Vagina (tissue), 2 donors: ENCODE measurements around the gene SCAMP4. TPM values are rescaled to one million over a fixed set of nuclear protein-coding genes. Genes with fewer than 3 reads are reported as not detected.

Source experiments
- DNase-seq, 2 donors: peaks; one replicate each; pipeline ENCODE4 v3.0.0-alpha.2; 2017; ENCODE audit errors: extremely low spot score in 2 of 2
- H3K27ac ChIP-seq: fragments of 200-600 bp; sonication (generic); one replicate; pipeline ENCODE4 v1.5.1; 2019
- H3K27me3 ChIP-seq: fragments of 200-600 bp; sonication (generic); one replicate; pipeline ENCODE4 v1.5.1; 2019
- H3K36me3 ChIP-seq, 2 donors: fragments of 200-600 bp; sonication (generic); one replicate each; pipeline ENCODE4 v1.5.1; 2017 to 2019
- H3K4me1 ChIP-seq: fragments of 200-600 bp; sonication (generic); one replicate; pipeline ENCODE4 v1.5.1; 2019
- H3K4me3 ChIP-seq, 2 donors: fragments of 200-600 bp; sonication (generic); 1 replicate in 1 of 2; 2 replicates in 1 of 2; pipeline ENCODE4 v1.5.1; 2016 to 2019
- H3K9me3 ChIP-seq: fragments of 200-600 bp; sonication (generic); one replicate; pipeline ENCODE4 v1.5.1; 2019
- POLR2A ChIP-seq, 2 donors: fragments of 450-650 bp; IDR thresholded peaks; one replicate each; pipeline ENCODE4 v1.6.1; 2017; ENCODE audit warnings: antibody characterized with exemption in 2 of 2, mild to moderate bottlenecking in 2 of 2, moderate library complexity in 2 of 2
- POLR2AphosphoS5 ChIP-seq, 2 donors: sonication (generic); formaldehyde crosslinking; IDR thresholded peaks; one replicate each; pipeline ENCODE4 v1.9.0; 2017; ENCODE audit warnings: antibody characterized with exemption in 2 of 2, mild to moderate bottlenecking in 2 of 2, low read depth in 1 of 2; ENCODE audit not compliant: insufficient read depth in 1 of 2
- intact Hi-C: fragments of 100-400 bp; cut with DNase I; formaldehyde crosslinking; loops from one replicate; pipeline ENCODE4 v1.15.1; 2023
- total RNA-seq: library from RNA; depleted of rRNA; stranded (reverse); fragments of >200 nt; gene quantifications from one replicate; pipeline ENCODE4 v1.2.3, GENCODE V29; 2016
- TF ChIP-seq, protein P1 (sequence below), 3 experiments: fragments of 450-650 bp in 2 of 3; fragments of 200-600 bp in 1 of 3; sonication (generic) in 1 of 3; IDR thresholded peaks; one replicate each; pipeline ENCODE4 v1.5.1; 2017 to 2019; ENCODE audit warnings: antibody characterized with exemption in 3 of 3, mild to moderate bottlenecking in 2 of 3, moderate library complexity in 2 of 3

Gene SCAMP4
- total RNA-seq, 1 donor from 2014 or later, result 51.3 TPM

DNA sequence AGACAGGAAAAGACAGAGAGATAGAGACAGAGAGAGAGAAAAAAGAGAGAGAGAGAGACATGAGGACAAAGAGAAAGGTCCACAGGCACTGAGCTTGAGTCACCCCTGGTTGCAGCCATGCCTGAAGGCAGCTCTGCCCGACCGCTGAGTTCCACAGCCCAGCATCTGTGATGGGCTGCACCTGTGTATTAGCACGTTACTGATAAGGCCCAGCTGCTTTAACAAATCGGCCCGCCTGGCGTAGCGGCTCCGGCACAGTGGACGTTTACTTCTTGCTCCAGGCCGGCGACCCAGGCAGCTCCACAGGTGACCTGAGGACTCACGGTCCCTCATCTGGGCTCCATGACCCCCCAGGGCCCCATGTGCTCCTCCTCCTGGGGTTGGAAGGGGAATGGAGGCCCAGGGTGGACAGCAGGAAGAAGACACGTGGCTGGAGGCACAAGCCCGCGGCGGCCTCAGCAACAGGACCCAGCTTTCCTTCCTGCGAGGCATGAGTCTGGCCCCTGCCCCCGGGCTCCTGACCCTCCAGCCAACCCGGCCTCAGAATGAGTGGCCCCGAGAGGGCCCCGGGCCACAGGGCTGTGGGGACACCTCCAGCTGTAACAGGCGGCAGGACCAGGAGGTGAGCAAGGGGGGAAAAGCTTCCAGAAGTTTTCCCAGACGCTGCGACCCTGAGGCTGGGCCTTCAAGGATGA, 31.9 kb downstream of the SCAMP4 start:
- no peak for DNase-seq
- TF ChIP-seq POLR2AphosphoS5 (IDR thresholded peaks at IDR 0.05; ENCODE audit: insufficient read depth in 1 of 2, low read depth in 1 of 2) (no peak), POLR2A (IDR thresholded peaks at IDR 0.05) (no peak)
- TF ChIP-seq, protein P1, sequence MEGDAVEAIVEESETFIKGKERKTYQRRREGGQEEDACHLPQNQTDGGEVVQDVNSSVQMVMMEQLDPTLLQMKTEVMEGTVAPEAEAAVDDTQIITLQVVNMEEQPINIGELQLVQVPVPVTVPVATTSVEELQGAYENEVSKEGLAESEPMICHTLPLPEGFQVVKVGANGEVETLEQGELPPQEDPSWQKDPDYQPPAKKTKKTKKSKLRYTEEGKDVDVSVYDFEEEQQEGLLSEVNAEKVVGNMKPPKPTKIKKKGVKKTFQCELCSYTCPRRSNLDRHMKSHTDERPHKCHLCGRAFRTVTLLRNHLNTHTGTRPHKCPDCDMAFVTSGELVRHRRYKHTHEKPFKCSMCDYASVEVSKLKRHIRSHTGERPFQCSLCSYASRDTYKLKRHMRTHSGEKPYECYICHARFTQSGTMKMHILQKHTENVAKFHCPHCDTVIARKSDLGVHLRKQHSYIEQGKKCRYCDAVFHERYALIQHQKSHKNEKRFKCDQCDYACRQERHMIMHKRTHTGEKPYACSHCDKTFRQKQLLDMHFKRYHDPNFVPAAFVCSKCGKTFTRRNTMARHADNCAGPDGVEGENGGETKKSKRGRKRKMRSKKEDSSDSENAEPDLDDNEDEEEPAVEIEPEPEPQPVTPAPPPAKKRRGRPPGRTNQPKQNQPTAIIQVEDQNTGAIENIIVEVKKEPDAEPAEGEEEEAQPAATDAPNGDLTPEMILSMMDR (IDR thresholded peaks at IDR 0.05), result no peak
- Histone ChIP-seq H3K27ac (peak overlapping the region; percentile 20), H3K27me3 (no peaks in the 10 kb centered on the region), H3K36me3 (no peaks in the 10 kb centered on the region), H3K4me1 (peaks cover 17% of the 10 kb centered on the region), H3K4me3 (no peak overlapping the region), H3K9me3 (no peaks in the 10 kb centered on the region)
- intact Hi-C loops, result no loop called here

DNA sequence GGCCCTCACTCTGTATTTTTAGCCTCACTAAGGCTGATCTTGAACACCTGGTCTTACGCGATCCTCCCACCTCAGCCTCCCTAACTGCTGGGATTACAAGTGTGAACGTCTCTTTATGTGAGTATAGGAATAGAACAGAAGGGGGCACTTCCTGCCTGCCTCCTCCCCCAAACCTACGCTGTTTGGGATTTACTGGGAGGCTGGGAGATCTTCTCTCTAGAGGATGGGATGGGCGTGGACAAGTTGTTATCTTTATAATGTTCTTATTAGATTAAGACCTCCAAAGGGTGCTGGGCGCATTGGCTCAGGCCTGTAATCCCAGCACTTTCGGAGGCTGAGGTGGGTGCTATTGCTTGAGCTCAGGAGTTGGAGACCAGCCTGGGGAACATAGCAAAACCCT, 32.9 kb downstream of the SCAMP4 start:
- no peaks in the 10 kb centered on the region for H3K27me3 ChIP-seq
- no peaks in the 10 kb centered on the region for H3K36me3 ChIP-seq
- H3K9me3 ChIP-seq, result no peaks in the 10 kb centered on the region
- TF ChIP-seq, protein P1 (IDR thresholded peaks at IDR 0.05), result no peak
- TF ChIP-seq POLR2A (IDR thresholded peaks at IDR 0.05), result no peak
- TF ChIP-seq POLR2AphosphoS5 (IDR thresholded peaks at IDR 0.05; ENCODE audit: insufficient read depth in 1 of 2, low read depth in 1 of 2), result no peak
- intact Hi-C loops, result no loop called here
- DNase-seq, result no peak
- no peak overlapping the region for H3K4me3 ChIP-seq
- no peak overlapping the region for H3K27ac ChIP-seq
- peaks cover 27% of the 10 kb centered on the region for H3K4me1 ChIP-seq

DNA sequence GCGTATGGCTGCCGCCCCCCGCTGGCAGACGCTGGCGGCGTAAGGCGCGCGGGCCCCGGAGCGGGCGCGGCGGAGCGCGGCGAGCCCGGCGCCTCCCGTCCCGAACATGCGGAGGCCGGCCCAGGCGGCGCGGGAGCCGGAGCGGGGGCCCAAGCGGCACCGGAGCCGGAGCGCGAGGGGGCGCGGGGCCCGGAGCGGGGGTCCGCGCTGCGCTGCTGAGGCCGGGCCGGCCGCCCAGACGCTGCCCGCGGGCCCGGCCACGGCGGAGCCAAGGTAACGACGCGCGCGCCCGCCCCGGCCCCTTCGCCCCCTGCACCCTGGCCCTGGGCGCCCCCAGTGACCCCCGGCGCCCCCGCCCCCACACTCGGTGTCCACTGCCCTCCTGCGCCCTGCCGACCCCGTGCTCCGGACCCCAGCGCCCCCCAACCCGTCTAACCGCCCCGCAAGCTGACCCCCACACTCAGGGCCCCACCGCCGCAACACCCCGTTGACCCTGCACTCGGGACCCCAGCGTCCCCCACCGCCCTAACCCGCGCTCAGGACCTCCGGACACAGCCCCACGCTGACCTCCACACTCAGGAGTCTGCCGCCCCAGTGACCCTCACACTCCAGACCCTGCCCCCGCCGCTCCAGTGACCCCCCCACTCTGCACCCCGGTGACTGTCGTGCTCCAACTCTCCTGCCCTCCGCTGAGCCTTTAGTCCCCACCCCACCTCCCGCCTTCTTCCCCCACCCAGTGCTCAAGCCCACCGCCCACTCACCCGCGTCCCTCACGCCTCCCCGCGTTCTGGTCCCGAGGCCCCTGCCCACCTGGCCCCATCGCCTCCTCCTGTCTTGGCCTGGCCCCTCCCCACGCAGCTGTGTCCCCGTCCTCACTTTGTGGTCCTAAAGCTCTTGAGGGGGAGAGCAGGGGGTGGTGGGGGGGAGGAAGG, 36.2 kb downstream of the SCAMP4 start, which contains the start of gene CSNK1G2:
TSS of gene CSNK1G2 (plus strand) at position 27 of the 932 bp plus-strand sequence. CDS start 28,601 bp downstream, outside the sequence.
- Histone ChIP-seq H3K27me3 (no peaks in the 10 kb centered on the region), H3K9me3 (no peaks in the 10 kb centered on the region), H3K27ac (peak within 1 kb of the TSS; percentile 91), H3K36me3 (no peaks in the 10 kb centered on the region), H3K4me1 (peaks cover 56% of the 10 kb centered on the region), H3K4me3 (peak within 1 kb of the TSS; percentile 55 to 79)
- TF ChIP-seq, protein P1 (IDR thresholded peaks at IDR 0.05), result no peak
- TF ChIP-seq POLR2A (IDR thresholded peaks at IDR 0.05), result peak in 1 of 2 donors; percentile 44
- intact Hi-C loops, result no loop called here
- no peak for DNase-seq

DNA sequence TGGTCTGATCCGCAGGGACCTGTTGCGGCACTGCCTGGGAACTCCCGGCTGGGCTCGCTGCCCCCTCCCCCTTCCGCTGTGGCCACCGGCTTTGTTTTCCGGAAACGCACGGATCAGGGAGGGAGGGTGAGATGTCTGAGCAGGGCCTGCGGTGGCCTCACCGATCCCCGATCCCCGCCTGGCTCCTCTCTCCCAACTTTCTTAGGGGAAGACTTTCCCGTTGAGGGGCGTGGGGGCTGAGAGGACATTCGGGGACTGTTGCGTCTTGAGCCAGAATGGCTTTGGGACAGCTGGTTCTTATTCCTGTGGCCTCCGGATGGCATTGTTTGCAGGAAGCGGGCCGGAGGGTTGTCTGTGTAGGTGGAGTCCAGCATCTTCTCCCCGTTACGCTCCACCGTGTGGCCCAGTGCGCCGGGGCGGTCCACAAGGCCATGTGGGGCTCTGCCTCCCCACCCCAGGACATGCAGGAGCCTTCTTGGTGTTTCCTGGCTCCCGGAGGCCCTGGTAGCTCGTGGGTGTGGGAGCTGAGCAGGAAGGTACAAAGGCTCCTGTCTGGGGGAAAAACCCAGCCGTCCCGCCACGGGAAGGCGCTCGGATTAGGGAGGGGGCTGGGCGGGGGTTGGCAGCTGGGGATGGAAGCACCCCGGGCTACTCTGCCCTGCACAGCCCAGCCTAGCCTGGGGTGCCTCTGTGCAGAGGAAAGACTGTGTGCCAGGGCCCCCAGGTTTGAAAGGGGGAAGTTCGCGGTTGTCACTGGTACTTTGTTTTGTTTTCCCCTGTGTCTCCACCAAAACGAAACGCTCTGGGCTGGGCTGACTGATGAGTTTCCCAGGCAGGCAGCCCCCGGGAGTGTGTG, 37.1 kb downstream of the SCAMP4 start:
- intact Hi-C loops, result no loop called here
- no peaks in the 10 kb centered on the region for H3K36me3 ChIP-seq

More for the DNA sequence above, 37.1 kb downstream of the SCAMP4 start:
- peaks cover 58% of the 10 kb centered on the region for H3K4me1 ChIP-seq
- TF ChIP-seq POLR2A (IDR thresholded peaks at IDR 0.05) (peak in 1 of 2 donors; percentile 21), POLR2AphosphoS5 (IDR thresholded peaks at IDR 0.05; ENCODE audit: insufficient read depth in 1 of 2, low read depth in 1 of 2) (peak; percentile 32 to 69)
- TF ChIP-seq, protein P1 (IDR thresholded peaks at IDR 0.05), result no peak
- H3K27me3 ChIP-seq, result no peaks in the 10 kb centered on the region
- peak overlapping the region; percentile 55 to 79 for H3K4me3 ChIP-seq
- DNase-seq, result peak in 1 of 2 donors; percentile 90
- peak overlapping the region; percentile 91 for H3K27ac ChIP-seq
- no peaks in the 10 kb centered on the region for H3K9me3 ChIP-seq
